ENCODE results near the gene SAMD9. TPM values are rescaled to one million over a fixed set of nuclear protein-coding genes. Genes with fewer than 3 reads are reported as not detected.

Gene SAMD9
- total and polyA plus RNA-seq, 2 donors from 2014 or later = 2.2 to 11.0 TPM

- no peak for DNase-seq
Measured at GRCh38 chr7:93161181-93161762, 43.5 kb upstream of the SAMD9 start.

GRCh38 chr7:93160410-93160809, 42.6 kb upstream of the SAMD9 start:
- H3K4me3 ChIP-seq (ENCODE audit: low read length in 3 of 3) = no peak overlapping the region
- intact Hi-C loops (cut with DNase I) = no loop called here
- FAIRE-seq = no peak
- no peaks in the 10 kb centered on the region for H3K27me3 ChIP-seq (ENCODE audit: control insufficient read depth, insufficient read depth, low read length)
- H3K36me3 ChIP-seq (ENCODE audit: control insufficient read depth in 2 of 3, insufficient read depth in 3 of 3, low read length in 3 of 3) = no peaks in the 10 kb centered on the region
- H3K4me1 ChIP-seq (ENCODE audit: control insufficient read depth in 2 of 3, insufficient read depth in 2 of 3, low read depth in 1 of 3, low read length in 3 of 3) = no peaks in the 10 kb centered on the region
- no peak overlapping the region for H3K27ac ChIP-seq (ENCODE audit: low read depth in 2 of 2, low read length in 2 of 2)
- H3K9ac ChIP-seq (ENCODE audit: low read length in 3 of 3) = no peak overlapping the region
- no peak for TF ChIP-seq CTCF (IDR thresholded peaks at IDR 0.05; ENCODE audit: borderline replicate concordance, extremely low read depth, insufficient read depth)
- DNase-seq = no peak
- no peaks in the 10 kb centered on the region for H3K9me3 ChIP-seq (ENCODE audit: control insufficient read depth in 2 of 3, insufficient read depth in 1 of 3, low read length in 3 of 3)

More at GRCh38 chr7:93161181-93161762, 43.5 kb upstream of the SAMD9 start:
- intact Hi-C loops (cut with DNase I) = no loop called here
- FAIRE-seq = no peak
- H3K9me3 ChIP-seq (ENCODE audit: control insufficient read depth in 2 of 3, insufficient read depth in 1 of 3, low read length in 3 of 3) = no peaks in the 10 kb centered on the region
- no peaks in the 10 kb centered on the region for H3K27me3 ChIP-seq (ENCODE audit: control insufficient read depth, insufficient read depth, low read length)
- no peaks in the 10 kb centered on the region for H3K36me3 ChIP-seq (ENCODE audit: control insufficient read depth in 2 of 3, insufficient read depth in 3 of 3, low read length in 3 of 3)
- TF ChIP-seq CTCF (IDR thresholded peaks at IDR 0.05; ENCODE audit: borderline replicate concordance, extremely low read depth, insufficient read depth) = no peak
- H3K9ac ChIP-seq (ENCODE audit: low read length in 3 of 3) = no peak overlapping the region
- H3K4me1 ChIP-seq (ENCODE audit: control insufficient read depth in 2 of 3, insufficient read depth in 2 of 3, low read depth in 1 of 3, low read length in 3 of 3) = no peaks in the 10 kb centered on the region
- no peak overlapping the region for H3K4me3 ChIP-seq (ENCODE audit: low read length in 3 of 3)
- H3K27ac ChIP-seq (ENCODE audit: low read depth in 2 of 2, low read length in 2 of 2) = no peak overlapping the region

GRCh38 chr7:93159490-93159889, 41.7 kb upstream of the SAMD9 start:
- no peaks in the 10 kb centered on the region for H3K36me3 ChIP-seq (ENCODE audit: control insufficient read depth in 2 of 3, insufficient read depth in 3 of 3, low read length in 3 of 3)
- H3K9me3 ChIP-seq (ENCODE audit: control insufficient read depth in 2 of 3, insufficient read depth in 1 of 3, low read length in 3 of 3) = no peaks in the 10 kb centered on the region
- no peaks in the 10 kb centered on the region for H3K4me1 ChIP-seq (ENCODE audit: control insufficient read depth in 2 of 3, insufficient read depth in 2 of 3, low read depth in 1 of 3, low read length in 3 of 3)
- DNase-seq = no peak
- no peaks in the 10 kb centered on the region for H3K27me3 ChIP-seq (ENCODE audit: control insufficient read depth, insufficient read depth, low read length)
- H3K27ac ChIP-seq (ENCODE audit: low read depth in 2 of 2, low read length in 2 of 2) = no peak overlapping the region
- no peak overlapping the region for H3K4me3 ChIP-seq (ENCODE audit: low read length in 3 of 3)
- no peak overlapping the region for H3K9ac ChIP-seq (ENCODE audit: low read length in 3 of 3)
- intact Hi-C loops (cut with DNase I) = no loop called here
- no peak for FAIRE-seq
- TF ChIP-seq CTCF (IDR thresholded peaks at IDR 0.05; ENCODE audit: borderline replicate concordance, extremely low read depth, insufficient read depth) = no peak

- H3K36me3 ChIP-seq (ENCODE audit: control insufficient read depth in 2 of 3, insufficient read depth in 3 of 3, low read length in 3 of 3) = no peaks in the 10 kb centered on the region
- H3K9me3 ChIP-seq (ENCODE audit: control insufficient read depth in 2 of 3, insufficient read depth in 1 of 3, low read length in 3 of 3) = no peaks in the 10 kb centered on the region
- no peak for TF ChIP-seq CTCF (IDR thresholded peaks at IDR 0.05; ENCODE audit: borderline replicate concordance, extremely low read depth, insufficient read depth)
- no peak overlapping the region for H3K27ac ChIP-seq (ENCODE audit: low read depth in 2 of 2, low read length in 2 of 2)
- H3K9ac ChIP-seq (ENCODE audit: low read length in 3 of 3) = no peak overlapping the region
- H3K4me1 ChIP-seq (ENCODE audit: control insufficient read depth in 2 of 3, insufficient read depth in 2 of 3, low read depth in 1 of 3, low read length in 3 of 3) = no peaks in the 10 kb centered on the region
- no peak for DNase-seq
- intact Hi-C loops (cut with DNase I) = no loop called here
- no peak overlapping the region for H3K4me3 ChIP-seq (ENCODE audit: low read length in 3 of 3)
- no peak for FAIRE-seq
- no peaks in the 10 kb centered on the region for H3K27me3 ChIP-seq (ENCODE audit: control insufficient read depth, insufficient read depth, low read length)
Measured at GRCh38 chr7:93156884-93157283, 39.1 kb upstream of the SAMD9 start.

All from kidney (tissue), 14 donors.